Hepatocyte (in vitro differentiated cells): ENCODE data around the gene TACC2. TPM values are rescaled to one million over a fixed set of nuclear protein-coding genes. Genes with fewer than 3 reads are reported as not detected.

Source experiments
- DNase-seq: peaks from one replicate; pipeline ENCODE4 v3.0.0-alpha.2; 2016; ENCODE audit warnings: low spot score
- H2AFZ ChIP-seq: fragments of 200-600 bp; sonication (generic); 2 replicates; pipeline ENCODE4 v1.6.0; 2016; ENCODE audit warnings: antibody characterized with exemption, mild to moderate bottlenecking
- H3K27ac ChIP-seq: fragments of 200-600 bp; sonication (generic); 2 replicates; pipeline ENCODE4 v1.5.1; 2016; ENCODE audit warnings: mild to moderate bottlenecking
- H3K27me3 ChIP-seq: fragments of 200-600 bp; sonication (generic); 2 replicates; pipeline ENCODE4 v1.6.1; 2016
- H3K36me3 ChIP-seq: fragments of 200-600 bp; sonication (generic); replicated peaks from 2 replicates; pipeline ENCODE4 v1.5.1; 2016; ENCODE audit warnings: low read depth; ENCODE audit not compliant: insufficient read depth
- H3K4me1 ChIP-seq: fragments of 200-600 bp; sonication (generic); 2 replicates; pipeline ENCODE4 v1.5.1; 2016; ENCODE audit warnings: mild to moderate bottlenecking, moderate library complexity; ENCODE audit not compliant: insufficient read depth
- H3K4me2 ChIP-seq: fragments of 200-600 bp; sonication (generic); 2 replicates; pipeline ENCODE4 v1.6.0; 2016
- H3K4me3 ChIP-seq: fragments of 200-600 bp; sonication (generic); 2 replicates; pipeline ENCODE4 v1.5.1; 2016; ENCODE audit warnings: mild to moderate bottlenecking
- H3K79me2 ChIP-seq: fragments of 200-600 bp; sonication (generic); 2 replicates; pipeline ENCODE4 v1.6.0; 2017; ENCODE audit warnings: mild to moderate bottlenecking
- H3K9me2 ChIP-seq: fragments of 200-600 bp; sonication (generic); replicated peaks from 2 replicates; pipeline ENCODE4 v1.6.0; 2017; ENCODE audit warnings: mild to moderate bottlenecking; ENCODE audit not compliant: insufficient read depth
- H3K9me3 ChIP-seq: fragments of 200-600 bp; sonication (generic); 2 replicates; pipeline ENCODE4 v1.5.1; 2016; ENCODE audit warnings: low read depth, mild to moderate bottlenecking
- H4K20me1 ChIP-seq: fragments of 200-600 bp; sonication (generic); 2 replicates; pipeline ENCODE4 v1.6.0; 2016; ENCODE audit warnings: mild to moderate bottlenecking; ENCODE audit not compliant: insufficient read depth, poor library complexity, severe bottlenecking
- EZH2 ChIP-seq: fragments of 200-600 bp; sonication (generic); IDR thresholded peaks from 2 replicates; pipeline ENCODE4 v1.6.1; 2016; ENCODE audit warnings: antibody characterized with exemption, mild to moderate bottlenecking, borderline replicate concordance
- EZH2phosphoT487 ChIP-seq: fragments of 200-600 bp; sonication (generic); IDR thresholded peaks from one replicate; pipeline ENCODE4 v1.6.1; 2018; ENCODE audit warnings: antibody characterized with exemption, mild to moderate bottlenecking, low read depth, moderate library complexity; ENCODE audit not compliant: unreplicated experiment, severe bottlenecking
- WGBS: methylation state at CpG from one replicate; pipeline ENCODE4 v1.1.6; 2016; ENCODE audit warnings: low lambda C conversion rate; ENCODE audit errors: missing lambda C conversion rate; 5-methylcytosine and 5-hydroxymethylcytosine counted together
- polyA plus RNA-seq: library from polyadenylated mRNA; unstranded; fragments of >200 nt; fragmentation: Nextera tagmentation; extraction: Ambion mirVana; gene quantifications from 2 replicates; pipeline ENCODE4 v1.2.1, GENCODE V29; 2016
- total RNA-seq: library from RNA; depleted of rRNA; stranded (reverse); fragments of >200 nt; gene quantifications from 2 replicates; pipeline ENCODE4 v1.2.3, GENCODE V29; 2014
- TF ChIP-seq, protein P1 (sequence below): fragments of 200-600 bp; sonication (generic); IDR thresholded peaks from 2 replicates; pipeline ENCODE4 v1.5.1; 2016; ENCODE audit warnings: antibody characterized with exemption, mild to moderate bottlenecking; ENCODE audit not compliant: poor library complexity

TACC2 gene
- total and polyA plus RNA-seq, 2 experiments from 2014 or later: 20.0 to 34.6 TPM

DNA sequence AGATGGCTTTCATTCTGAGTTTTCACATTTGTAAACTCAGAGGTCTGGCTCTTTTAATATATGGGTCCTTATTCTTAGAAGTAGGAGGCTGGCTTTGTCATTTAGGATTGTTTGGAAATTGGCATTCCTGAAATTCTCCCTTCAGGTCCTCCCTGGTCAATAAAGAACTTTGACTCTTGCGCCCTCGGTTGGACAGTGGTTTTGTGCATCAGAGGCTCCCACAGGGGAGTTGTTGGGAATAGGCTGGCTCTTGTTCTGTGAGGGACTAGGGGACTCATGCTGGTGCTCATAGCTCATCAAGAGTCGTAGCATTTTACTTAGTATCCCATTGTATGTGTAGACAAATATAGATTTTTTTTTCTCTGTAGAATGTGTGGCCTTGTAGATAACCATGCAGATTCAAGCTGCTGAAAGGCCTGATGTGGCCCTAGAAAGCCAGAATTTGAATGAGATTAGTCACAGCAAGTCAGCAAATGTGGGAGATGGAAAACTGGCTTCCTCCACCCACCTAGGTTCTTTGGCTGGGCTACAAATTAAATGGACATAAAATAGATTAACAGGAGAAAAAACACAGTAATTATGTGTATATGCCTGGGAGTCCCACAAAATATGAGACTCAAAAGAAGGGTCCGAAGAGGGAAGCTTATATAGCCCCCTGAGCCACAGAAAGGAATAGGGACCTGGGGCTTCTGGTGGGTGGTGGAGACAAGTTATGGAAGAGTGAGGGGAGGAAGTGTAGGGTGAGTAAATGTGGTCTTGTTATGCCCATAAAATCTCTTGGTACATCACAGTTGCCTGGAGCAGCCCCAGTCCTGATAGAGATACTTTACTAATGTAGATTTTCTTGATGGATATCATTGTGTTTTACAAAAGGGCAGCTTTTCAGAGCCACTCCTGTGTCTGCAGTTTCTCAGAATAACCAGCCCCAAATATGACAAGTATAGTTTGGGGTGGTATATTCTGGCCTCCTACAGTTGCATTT is 187.6 kb downstream of the TACC2 start:
- no peak overlapping the region for H3K4me2 ChIP-seq
- H3K79me2 ChIP-seq: peaks cover 44% of the 10 kb centered on the region
- H3K4me3 ChIP-seq: no peak overlapping the region
- WGBS: 68% methylated on average over 4 of the region's 4 CpGs
- no peaks in the 10 kb centered on the region for H3K36me3 ChIP-seq
- no peaks in the 10 kb centered on the region for H3K9me2 ChIP-seq
- H3K9me3 ChIP-seq: no peaks in the 10 kb centered on the region
- peaks cover 9% of the 10 kb centered on the region for H3K4me1 ChIP-seq
- H2AFZ ChIP-seq: no peak overlapping the region
- H3K27me3 ChIP-seq: no peaks in the 10 kb centered on the region
- H3K27ac ChIP-seq: no peak overlapping the region
- TF ChIP-seq EZH2phosphoT487 (no peak), EZH2 (no peak)
- TF ChIP-seq, protein P1, sequence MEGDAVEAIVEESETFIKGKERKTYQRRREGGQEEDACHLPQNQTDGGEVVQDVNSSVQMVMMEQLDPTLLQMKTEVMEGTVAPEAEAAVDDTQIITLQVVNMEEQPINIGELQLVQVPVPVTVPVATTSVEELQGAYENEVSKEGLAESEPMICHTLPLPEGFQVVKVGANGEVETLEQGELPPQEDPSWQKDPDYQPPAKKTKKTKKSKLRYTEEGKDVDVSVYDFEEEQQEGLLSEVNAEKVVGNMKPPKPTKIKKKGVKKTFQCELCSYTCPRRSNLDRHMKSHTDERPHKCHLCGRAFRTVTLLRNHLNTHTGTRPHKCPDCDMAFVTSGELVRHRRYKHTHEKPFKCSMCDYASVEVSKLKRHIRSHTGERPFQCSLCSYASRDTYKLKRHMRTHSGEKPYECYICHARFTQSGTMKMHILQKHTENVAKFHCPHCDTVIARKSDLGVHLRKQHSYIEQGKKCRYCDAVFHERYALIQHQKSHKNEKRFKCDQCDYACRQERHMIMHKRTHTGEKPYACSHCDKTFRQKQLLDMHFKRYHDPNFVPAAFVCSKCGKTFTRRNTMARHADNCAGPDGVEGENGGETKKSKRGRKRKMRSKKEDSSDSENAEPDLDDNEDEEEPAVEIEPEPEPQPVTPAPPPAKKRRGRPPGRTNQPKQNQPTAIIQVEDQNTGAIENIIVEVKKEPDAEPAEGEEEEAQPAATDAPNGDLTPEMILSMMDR: no peak
- no peak for DNase-seq
- peaks cover 2% of the 10 kb centered on the region for H4K20me1 ChIP-seq

DNA sequence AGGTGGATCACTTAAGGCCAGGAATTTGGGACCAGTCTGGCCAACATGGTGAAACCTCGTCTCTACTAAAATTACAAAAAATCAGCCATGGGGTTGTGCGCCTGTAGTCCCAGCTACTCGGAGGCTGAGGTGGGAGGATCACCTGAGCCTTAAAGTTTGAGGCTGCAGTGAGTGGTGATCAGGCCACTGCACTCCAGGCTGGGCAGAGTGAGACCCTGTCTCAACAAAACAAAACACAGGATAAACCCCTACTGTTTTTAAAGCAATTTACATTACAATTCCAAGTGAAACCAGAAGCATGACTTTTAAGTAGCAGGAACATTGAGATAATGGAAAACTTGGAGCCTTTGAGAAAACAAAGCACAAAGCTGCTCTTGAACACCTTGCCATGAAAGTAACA is 189.7 kb downstream of the TACC2 start:
- TF ChIP-seq, protein P1: no peak
- TF ChIP-seq EZH2phosphoT487 (no peak), EZH2 (no peak)
- peaks cover 2% of the 10 kb centered on the region for H4K20me1 ChIP-seq
- no peak overlapping the region for H3K27ac ChIP-seq
- H2AFZ ChIP-seq: no peak overlapping the region
- 96% methylated on average over 3 of the region's 3 CpGs for WGBS
- no peak for DNase-seq
- H3K4me1 ChIP-seq: peaks cover 5% of the 10 kb centered on the region
- H3K9me3 ChIP-seq: no peaks in the 10 kb centered on the region
- no peaks in the 10 kb centered on the region for H3K36me3 ChIP-seq
- peaks cover 48% of the 10 kb centered on the region for H3K79me2 ChIP-seq
- no peaks in the 10 kb centered on the region for H3K9me2 ChIP-seq
- no peak overlapping the region for H3K4me3 ChIP-seq
- no peaks in the 10 kb centered on the region for H3K27me3 ChIP-seq
- H3K4me2 ChIP-seq: no peak overlapping the region

DNA sequence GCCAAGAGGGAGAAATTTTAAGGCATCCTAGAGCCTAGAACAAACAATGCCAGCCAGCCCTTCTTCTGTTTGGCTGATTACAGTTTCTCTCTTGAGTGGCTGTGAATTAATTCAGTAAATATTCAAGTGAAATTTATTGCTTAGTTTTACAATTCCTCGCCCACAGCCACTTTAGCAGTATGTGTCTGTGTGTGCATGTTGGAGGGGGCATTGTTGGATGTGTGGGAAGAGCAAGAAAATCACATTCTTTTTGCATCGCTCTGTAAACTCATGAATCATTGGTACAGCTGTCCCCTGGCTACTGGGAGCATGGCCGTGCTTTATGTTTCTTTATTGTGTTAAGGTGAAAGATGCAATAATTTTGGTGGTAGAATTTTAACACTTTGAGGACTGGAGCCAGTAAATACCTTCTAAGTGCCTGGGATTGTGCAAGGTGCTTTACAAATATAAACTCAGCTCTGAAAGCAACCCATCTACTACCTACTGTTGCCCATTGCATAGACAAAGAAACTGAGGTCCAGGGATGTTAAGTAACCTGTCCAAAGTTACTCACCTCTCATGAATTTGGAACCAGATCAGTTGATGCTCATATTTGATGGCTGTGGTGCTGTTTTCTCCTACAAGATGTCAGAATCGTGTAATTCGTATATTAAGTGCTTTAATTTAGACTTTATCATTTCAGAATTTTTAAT is 192.2 kb downstream of the TACC2 start:
- 84% methylated on average over 5 of the region's 5 CpGs for WGBS
- Histone ChIP-seq H3K9me2 (no peaks in the 10 kb centered on the region), H3K36me3 (no peaks in the 10 kb centered on the region), H3K4me1 (peaks cover 5% of the 10 kb centered on the region), H3K27me3 (no peaks in the 10 kb centered on the region), H3K4me2 (no peak overlapping the region), H3K79me2 (peaks cover 38% of the 10 kb centered on the region), H3K27ac (no peak overlapping the region), H2AFZ (no peak overlapping the region), H4K20me1 (no peaks in the 10 kb centered on the region), H3K4me3 (no peak overlapping the region), H3K9me3 (no peaks in the 10 kb centered on the region)
- no peak for DNase-seq
- TF ChIP-seq EZH2phosphoT487: no peak
- no peak for TF ChIP-seq EZH2
- TF ChIP-seq, protein P1: no peak
